SU-DHL-6 (cell line): Measurements from ENCODE around the gene DEPDC1B.

ENCODE experiments used
- H2AFZ ChIP-seq: fragments of 200-600 bp; sonication (generic); 2 replicates; pipeline ENCODE4 v1.6.1; 2014; ENCODE audit warnings: low read depth, mild to moderate bottlenecking, moderate library complexity, mixed read lengths, antibody characterized with exemption, low read length; ENCODE audit not compliant: severe bottlenecking
- H3F3A ChIP-seq: fragments of 200-600 bp; shearing (Covaris generic); 2 replicates; pipeline ENCODE4 v1.6.0; 2016; ENCODE audit warnings: antibody characterized with exemption, mild to moderate bottlenecking; ENCODE audit not compliant: insufficient read depth
- H3K27ac ChIP-seq: fragments of 200-600 bp; sonication (generic); 2 replicates; pipeline ENCODE4 v1.5.1; 2016; ENCODE audit warnings: low read depth, mild to moderate bottlenecking, low read length, moderate library complexity, mixed read lengths
- H3K27me3 ChIP-seq: fragments of 200-600 bp; sonication (generic), shearing (Covaris generic); 2 replicates; pipeline ENCODE4 v1.6.0; 2014; ENCODE audit warnings: mild to moderate bottlenecking, low read length
- H3K36me3 ChIP-seq: fragments of 200-600 bp; sonication (generic); 2 replicates; pipeline ENCODE4 v1.6.1; 2014; ENCODE audit warnings: mild to moderate bottlenecking, low read length, mixed read lengths
- H3K4me2 ChIP-seq: fragments of 300-600, 200-600 bp; shearing (Covaris generic), sonication (generic); 2 replicates; pipeline ENCODE4 v1.6.0; 2014; ENCODE audit warnings: low read length, low read depth, mild to moderate bottlenecking; ENCODE audit not compliant: poor library complexity, severe bottlenecking
- H3K4me3 ChIP-seq: fragments of 200-600 bp; sonication (generic); 2 replicates; pipeline ENCODE4 v1.5.1; 2014; ENCODE audit warnings: antibody characterized with exemption, low read length, mild to moderate bottlenecking, mixed read lengths; ENCODE audit not compliant: insufficient read depth, poor library complexity, severe bottlenecking
- H3K79me2 ChIP-seq: fragments of 200-600 bp; sonication (generic); 2 replicates; pipeline ENCODE4 v1.6.1; 2014; ENCODE audit warnings: mild to moderate bottlenecking, low read length, moderate library complexity; ENCODE audit not compliant: insufficient read depth
- H3K9ac ChIP-seq: fragments of 200-600 bp; sonication (generic); 2 replicates; pipeline ENCODE4 v1.7.0; 2014; ENCODE audit warnings: mild to moderate bottlenecking, low read length
- H3K9me2 ChIP-seq: fragments of 200-600 bp; sonication (generic); replicated peaks from 2 replicates; pipeline ENCODE4 v1.6.1; 2014; ENCODE audit warnings: low read length; ENCODE audit not compliant: insufficient read depth
- H3K9me3 ChIP-seq: fragments of 200-600 bp; sonication (generic); 2 replicates; pipeline ENCODE4 v1.6.1; 2014; ENCODE audit warnings: low read length, mixed read lengths; ENCODE audit not compliant: insufficient read depth
- H4K20me1 ChIP-seq: fragments of 200-600 bp; sonication (generic); 2 replicates; pipeline ENCODE4 v1.6.1; 2014; ENCODE audit warnings: low read depth, mild to moderate bottlenecking, antibody characterized with exemption, low read length, moderate library complexity, mixed read lengths
- EZH2phosphoT487 ChIP-seq: fragments of 200-600 bp; sonication (generic), shearing (Covaris generic); conservative IDR thresholded peaks from 2 replicates; pipeline ENCODE4 v1.6.1; 2018; ENCODE audit warnings: mild to moderate bottlenecking, antibody characterized with exemption, low read length, moderate library complexity, mixed read lengths
- TF ChIP-seq, protein P1 (sequence below): fragments of 200-600 bp; sonication (generic); IDR thresholded peaks from one replicate; pipeline ENCODE4 v1.5.1; 2017; ENCODE audit warnings: antibody characterized with exemption, mild to moderate bottlenecking, low read length, moderate library complexity; ENCODE audit not compliant: insufficient read depth, poor library complexity, severe bottlenecking

The DEPDC1B gene

DNA sequence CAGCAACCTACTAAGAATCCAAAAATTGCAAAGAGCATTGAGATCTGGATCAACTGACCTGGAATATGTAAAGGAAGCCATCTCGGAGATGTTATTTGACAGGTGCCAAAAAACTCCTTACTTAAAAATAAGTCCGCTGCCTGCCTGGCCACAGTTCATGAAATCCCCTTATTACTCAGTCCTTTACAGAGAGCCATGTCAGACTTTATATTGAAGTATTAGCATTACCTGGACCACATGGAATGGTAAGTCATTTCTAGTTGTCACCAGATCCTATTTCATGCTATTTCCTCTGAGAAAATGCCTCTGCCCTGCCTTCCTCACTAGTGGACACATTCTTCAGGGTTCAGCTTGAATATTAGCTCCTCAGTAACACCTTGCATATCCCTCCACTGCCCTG lies 115.7 kb downstream of the DEPDC1B start:
- H4K20me1 ChIP-seq, result no peaks in the 10 kb centered on the region
- no peak overlapping the region for H3K27ac ChIP-seq
- H3K9ac ChIP-seq, result no peak overlapping the region

DNA sequence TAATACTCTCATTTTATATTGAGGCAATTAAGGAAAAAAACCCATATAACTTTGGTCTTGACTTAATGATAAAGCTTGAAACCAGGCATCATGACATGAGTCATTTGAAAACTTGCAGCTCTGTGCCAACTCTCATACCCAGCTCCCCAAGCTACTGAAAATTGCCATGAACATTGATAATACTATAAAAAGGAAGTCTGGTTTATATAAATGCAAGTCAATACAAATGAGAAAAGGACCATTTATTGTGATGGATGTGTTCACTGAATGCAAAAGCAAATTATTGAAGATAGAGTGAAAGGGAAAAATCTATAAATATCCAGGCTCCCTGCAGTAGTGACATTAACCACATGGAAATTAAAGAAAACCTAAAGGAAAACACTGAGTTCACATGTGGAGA lies 116.3 kb downstream of the DEPDC1B start:
- Histone ChIP-seq H3K9me3 (no peaks in the 10 kb centered on the region), H3K9me2 (no peaks in the 10 kb centered on the region), H3F3A (no peaks in the 10 kb centered on the region), H3K27ac (no peak overlapping the region), H3K36me3 (no peaks in the 10 kb centered on the region; the same call in 1 of the 2 replicates), H2AFZ (no peak overlapping the region), H4K20me1 (no peaks in the 10 kb centered on the region), H3K9ac (no peak overlapping the region), H3K79me2 (no peaks in the 10 kb centered on the region), H3K4me2 (no peak overlapping the region), H3K4me3 (no peak overlapping the region), H3K27me3 (no peaks in the 10 kb centered on the region)
- TF ChIP-seq, protein P1, sequence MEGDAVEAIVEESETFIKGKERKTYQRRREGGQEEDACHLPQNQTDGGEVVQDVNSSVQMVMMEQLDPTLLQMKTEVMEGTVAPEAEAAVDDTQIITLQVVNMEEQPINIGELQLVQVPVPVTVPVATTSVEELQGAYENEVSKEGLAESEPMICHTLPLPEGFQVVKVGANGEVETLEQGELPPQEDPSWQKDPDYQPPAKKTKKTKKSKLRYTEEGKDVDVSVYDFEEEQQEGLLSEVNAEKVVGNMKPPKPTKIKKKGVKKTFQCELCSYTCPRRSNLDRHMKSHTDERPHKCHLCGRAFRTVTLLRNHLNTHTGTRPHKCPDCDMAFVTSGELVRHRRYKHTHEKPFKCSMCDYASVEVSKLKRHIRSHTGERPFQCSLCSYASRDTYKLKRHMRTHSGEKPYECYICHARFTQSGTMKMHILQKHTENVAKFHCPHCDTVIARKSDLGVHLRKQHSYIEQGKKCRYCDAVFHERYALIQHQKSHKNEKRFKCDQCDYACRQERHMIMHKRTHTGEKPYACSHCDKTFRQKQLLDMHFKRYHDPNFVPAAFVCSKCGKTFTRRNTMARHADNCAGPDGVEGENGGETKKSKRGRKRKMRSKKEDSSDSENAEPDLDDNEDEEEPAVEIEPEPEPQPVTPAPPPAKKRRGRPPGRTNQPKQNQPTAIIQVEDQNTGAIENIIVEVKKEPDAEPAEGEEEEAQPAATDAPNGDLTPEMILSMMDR, result no peak
- TF ChIP-seq EZH2phosphoT487, result no peak

More for the DNA sequence above, 115.7 kb downstream of the DEPDC1B start:
- no peak overlapping the region for H2AFZ ChIP-seq
- H3F3A ChIP-seq, result no peaks in the 10 kb centered on the region
- no peaks in the 10 kb centered on the region for H3K9me2 ChIP-seq
- no peak for TF ChIP-seq EZH2phosphoT487
- TF ChIP-seq, protein P1, result no peak
- H3K9me3 ChIP-seq, result no peaks in the 10 kb centered on the region
- H3K27me3 ChIP-seq, result no peaks in the 10 kb centered on the region
- no peaks in the 10 kb centered on the region; the same call in 1 of the 2 replicates for H3K36me3 ChIP-seq
- H3K4me2 ChIP-seq, result no peak overlapping the region
- H3K4me3 ChIP-seq, result no peak overlapping the region
- H3K79me2 ChIP-seq, result no peaks in the 10 kb centered on the region

DNA sequence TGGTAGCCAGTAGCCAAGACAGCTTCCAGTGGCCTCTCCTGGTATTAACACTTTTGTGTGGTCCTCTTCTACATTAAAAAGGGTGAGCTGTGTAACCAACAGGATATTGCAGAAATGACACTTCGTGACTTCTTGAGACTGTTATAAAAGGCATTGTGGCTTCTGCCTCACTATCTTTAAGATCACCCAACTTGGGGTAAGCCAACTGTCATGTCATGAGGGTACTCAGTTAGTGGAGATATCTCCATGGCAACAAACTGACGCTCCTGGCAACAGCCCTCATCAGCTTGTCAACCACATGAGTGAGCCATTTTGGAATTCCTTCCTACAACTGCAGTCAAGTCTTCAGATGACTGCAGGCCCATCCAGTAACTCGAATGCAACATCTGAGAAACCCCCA lies 121.7 kb downstream of the DEPDC1B start:
- H3K4me2 ChIP-seq, result no peak overlapping the region
- no peaks in the 10 kb centered on the region for H3F3A ChIP-seq
- no peaks in the 10 kb centered on the region for H4K20me1 ChIP-seq
- H3K9ac ChIP-seq, result no peak overlapping the region
- no peaks in the 10 kb centered on the region for H3K27me3 ChIP-seq
- TF ChIP-seq EZH2phosphoT487, result no peak
- TF ChIP-seq, protein P1, result no peak
- no peak overlapping the region for H2AFZ ChIP-seq
- no peak overlapping the region for H3K27ac ChIP-seq
- H3K9me2 ChIP-seq, result no peaks in the 10 kb centered on the region
- peaks cover 6% of the 10 kb centered on the region; the same call in 1 of the 2 replicates for H3K36me3 ChIP-seq
- no peaks in the 10 kb centered on the region for H3K79me2 ChIP-seq
- no peak overlapping the region for H3K4me3 ChIP-seq
- no peaks in the 10 kb centered on the region for H3K9me3 ChIP-seq
